ACHN (cell line): ENCODE measurements around the gene BMPER.
A peak's percentile ranks its signal among the peaks of the same experiment; 100 is the strongest.

Experiments
- DNase-seq: peaks from one replicate; pipeline ENCODE4 v3.0.0-alpha.2; 2015
- in situ Hi-C: cut with HindIII; loops from 2 replicates; pipeline ENCODE4 v1.10.0; 2017; ENCODE audit warnings: low sequenced_read_pairs, low pct_ligation_motif_present, low pct_unique_long_range_greater_than_20kb

The BMPER gene

DNA sequence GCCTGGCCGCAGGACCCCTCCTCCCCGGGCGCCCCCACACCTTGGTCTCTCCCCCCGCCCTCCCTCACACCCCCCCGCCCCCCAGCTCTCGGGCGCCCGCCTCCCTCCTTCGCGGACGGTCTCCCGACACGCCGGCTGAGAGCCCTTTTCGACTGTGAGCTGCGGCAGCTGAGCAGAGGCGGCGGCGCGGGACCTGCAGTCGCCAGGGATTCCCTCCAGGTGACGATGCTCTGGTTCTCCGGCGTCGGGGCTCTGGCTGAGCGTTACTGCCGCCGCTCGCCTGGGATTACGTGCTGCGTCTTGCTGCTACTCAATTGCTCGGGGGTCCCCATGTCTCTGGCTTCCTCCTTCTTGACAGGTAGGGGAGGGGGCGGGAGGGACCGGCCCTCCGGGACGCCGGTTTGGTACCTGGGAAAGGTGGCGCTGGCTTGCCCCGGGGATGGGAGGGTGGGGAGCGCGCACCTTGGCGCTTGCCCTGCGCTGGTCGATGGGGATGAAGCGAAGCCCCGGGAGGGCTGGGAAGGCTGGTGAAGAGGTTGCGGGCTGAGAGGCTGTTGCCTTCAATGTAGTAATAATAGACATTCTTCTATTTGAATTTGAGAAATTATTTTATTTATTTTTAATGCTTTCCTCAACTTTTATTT is at the start of gene BMPER:
TSS of gene BMPER (plus strand) at position 151 of the 644 bp plus-strand sequence. CDS start at position 226, 75 bp downstream.
- peak; percentile 34 for DNase-seq
- in situ Hi-C loops: no loop called here

GRCh38 chr7:33861947-33862346 is 43.4 kb upstream of the BMPER start:
- DNase-seq: no peak
- in situ Hi-C loops: no loop called here

GRCh38 chr7:33862946-33863814 is 42.2 kb upstream of the BMPER start:
- in situ Hi-C loops: no loop called here
- DNase-seq: no peak

DNA sequence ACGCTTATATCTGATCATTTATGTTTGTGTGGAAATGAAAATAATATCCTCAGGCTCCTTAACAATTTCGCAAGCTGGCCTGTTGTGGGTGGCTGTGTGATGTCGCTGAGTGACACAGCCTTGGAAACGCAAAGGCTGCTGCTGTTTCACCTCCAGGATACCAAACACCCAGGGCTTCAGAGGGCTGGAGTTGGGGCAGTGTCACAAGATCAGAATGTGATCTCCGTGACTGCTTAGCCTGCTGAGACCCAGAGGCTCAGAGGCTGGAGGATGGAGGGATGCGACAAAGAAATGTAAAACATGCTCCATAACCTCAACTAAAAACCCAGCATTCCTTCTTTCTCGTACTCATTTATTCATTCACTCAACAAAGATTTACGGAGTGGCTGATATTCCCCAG is 37.2 kb upstream of the BMPER start:
- in situ Hi-C loops: no loop called here
- no peak for DNase-seq

DNA sequence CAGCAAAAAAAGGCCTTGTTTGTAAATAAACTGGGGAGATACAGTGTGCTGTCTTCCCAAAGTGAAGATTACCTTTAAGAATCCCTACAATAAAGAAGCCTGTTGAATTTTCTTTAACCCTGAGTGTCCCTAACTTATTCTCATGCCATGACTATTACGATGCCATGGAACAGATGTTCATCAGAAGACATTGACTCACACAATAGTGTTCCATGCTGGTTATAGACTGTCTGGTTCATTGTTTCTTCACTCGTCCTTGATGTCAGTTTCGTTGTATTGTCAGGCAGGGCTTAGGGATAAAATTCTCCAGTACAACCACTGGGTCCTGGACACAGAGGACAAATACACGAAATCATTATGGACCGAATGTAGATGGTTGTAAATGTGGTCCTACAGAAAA is 36.2 kb upstream of the BMPER start:
- in situ Hi-C loops: no loop called here
- DNase-seq: no peak

- no peak for DNase-seq
- in situ Hi-C loops: no loop called here
These were observed 35.2 kb upstream of the BMPER start for GRCh38 chr7:33870120-33870519.

GRCh38 chr7:33872870-33873269 is 32.5 kb upstream of the BMPER start:
- no peak for DNase-seq
- in situ Hi-C loops: no loop called here

GRCh38 chr7:33873518-33873917 is 31.8 kb upstream of the BMPER start:
- in situ Hi-C loops: no loop called here
- no peak for DNase-seq

DNA sequence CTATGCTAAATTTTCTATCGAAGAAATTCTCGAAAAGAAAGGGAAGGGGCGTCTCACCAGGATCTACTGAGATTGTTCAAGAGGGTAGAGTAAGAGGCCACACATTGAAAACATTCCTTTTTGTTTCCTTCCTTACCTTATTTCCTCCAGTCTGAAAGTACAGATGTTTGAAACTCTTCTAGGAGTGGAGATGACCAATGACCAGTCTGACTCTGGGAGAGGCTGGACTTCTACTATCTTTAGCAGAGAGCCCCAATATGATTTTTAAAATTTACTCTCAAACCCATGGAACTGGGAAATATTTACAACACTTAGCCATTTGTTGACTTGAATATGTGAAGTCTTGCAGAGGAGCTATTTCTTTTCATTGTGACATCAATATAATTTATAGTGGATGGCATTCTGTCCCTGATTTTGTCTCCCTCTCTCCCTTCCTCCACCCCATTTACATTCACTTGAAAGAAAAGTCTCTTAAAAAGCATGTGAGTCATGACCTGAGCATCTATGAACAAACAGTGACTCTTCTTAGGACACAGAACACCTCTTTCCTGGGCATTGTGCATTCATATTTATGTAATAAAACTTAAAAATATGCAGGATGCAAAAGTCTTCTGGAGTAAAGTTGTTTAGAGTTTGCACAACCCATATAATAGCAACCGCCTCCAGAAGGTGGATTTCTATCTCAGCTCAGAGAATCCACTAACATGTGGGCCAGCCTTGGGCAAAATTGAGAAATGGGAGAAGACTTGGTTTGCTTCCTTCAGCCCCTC is 31.2 kb upstream of the BMPER start:
- in situ Hi-C loops: no loop called here
- no peak for DNase-seq

GRCh38 chr7:33874943-33875342 is 30.4 kb upstream of the BMPER start:
- no peak for DNase-seq
- in situ Hi-C loops: no loop called here

DNA sequence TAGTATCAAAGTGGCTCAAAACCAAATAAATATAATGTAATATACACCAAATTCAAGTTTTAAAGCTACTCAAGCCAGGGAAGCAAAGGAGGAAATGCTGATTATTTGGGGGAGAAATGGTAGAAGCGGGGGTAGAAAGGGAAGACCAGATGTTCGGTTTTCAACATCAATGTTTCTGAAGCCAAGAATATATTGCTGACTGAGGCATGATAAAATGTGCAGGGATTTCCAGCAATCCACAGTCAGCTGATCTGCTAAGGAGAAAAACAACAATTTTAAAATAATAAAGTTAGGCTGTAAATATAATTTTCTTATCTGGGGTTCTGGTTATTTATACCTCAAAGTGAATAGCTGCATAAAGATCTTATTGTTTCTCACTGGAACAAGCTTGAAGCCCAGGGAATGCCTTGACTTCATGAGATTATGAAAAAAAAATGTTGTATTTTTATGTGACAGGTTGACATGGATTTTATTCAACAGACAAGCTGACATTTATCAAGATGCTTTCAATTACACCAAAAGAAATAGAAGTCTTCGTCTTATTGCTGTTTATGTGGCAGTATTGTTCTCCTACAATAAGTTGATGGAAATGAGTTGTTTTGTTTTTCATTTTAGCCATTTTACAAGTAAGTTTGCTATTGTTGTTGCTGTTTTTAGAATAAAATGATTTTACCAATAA is 28.6 kb upstream of the BMPER start:
- in situ Hi-C loops: no loop called here
- DNase-seq: no peak

- DNase-seq: no peak
- in situ Hi-C loops: no loop called here
These were observed 24.6 kb upstream of the BMPER start for GRCh38 chr7:33880787-33881186.

- DNase-seq: no peak
- in situ Hi-C loops: no loop called here
These were observed 24.0 kb upstream of the BMPER start for GRCh38 chr7:33881316-33881715.

DNA sequence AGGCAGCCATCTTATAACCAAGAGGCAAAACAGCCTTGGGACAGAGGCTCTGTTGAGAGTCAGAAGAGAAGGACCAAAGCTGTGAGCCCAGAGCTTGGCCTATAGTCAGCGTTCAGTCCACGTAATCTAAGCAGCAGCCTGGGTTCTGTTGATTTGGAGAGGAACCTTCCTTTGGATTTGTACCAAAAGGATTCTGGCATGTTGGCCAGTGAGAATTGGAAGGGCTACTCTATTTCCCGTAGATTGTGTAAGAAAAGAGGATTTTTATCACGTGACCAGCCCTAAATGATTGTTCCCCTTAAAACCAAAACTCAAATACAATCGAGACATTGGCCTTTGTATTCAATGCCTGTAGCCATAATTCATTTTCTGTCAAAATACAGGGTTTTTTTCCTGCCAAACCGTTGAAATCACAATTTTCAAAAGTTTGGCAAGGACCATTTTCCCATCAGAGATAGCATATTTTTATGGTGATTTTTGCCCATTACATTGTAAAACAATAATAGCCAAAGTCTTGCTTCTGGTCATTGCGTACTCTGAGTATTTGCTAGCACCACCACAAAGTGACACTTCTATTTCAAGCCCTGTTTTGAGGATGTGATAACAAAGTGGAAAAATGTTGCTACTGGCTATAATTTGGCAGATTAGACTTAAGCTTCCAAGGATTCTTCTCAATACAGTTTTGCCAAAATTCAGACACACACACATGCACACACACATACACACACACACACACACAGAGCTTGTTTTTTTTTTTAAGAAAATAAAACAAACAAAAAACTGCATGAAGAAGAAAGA is 23.1 kb upstream of the BMPER start:
- in situ Hi-C loops: no loop called here
- no peak for DNase-seq

DNA sequence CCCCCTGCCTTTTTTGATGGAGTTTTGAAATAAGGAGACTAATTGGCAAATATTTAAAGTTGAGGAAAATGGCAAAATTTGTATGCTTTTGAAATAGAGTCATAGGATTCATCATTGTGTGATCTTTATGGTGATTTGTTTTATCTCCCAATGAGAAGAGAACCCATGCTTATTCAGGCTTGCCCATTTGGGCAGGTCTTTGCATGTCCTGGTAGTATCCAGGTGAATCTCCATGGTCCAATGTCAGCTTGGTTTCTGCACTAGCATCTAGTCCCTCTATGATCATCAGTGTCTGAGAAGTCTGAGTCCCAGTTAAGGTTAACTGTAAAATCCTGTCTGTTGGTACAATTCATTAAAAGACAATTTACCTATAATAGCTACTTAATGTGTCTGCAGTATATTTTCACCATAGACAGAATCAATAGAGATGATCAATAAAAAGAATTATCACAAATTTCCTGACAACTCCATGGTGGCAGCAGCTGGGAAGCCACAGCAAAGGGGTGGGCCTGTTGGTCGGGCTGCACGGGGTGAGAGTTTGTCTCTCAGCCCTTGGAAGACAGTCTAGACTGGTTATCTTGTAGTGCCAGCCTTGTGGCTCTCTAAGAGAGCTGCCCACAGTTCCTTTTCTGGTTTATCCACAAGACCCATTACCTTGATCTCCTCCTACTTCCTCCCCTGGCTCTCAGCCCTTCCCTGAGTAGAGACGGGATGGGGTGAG is 22.2 kb upstream of the BMPER start:
- DNase-seq: no peak
- in situ Hi-C loops: no loop called here

DNA sequence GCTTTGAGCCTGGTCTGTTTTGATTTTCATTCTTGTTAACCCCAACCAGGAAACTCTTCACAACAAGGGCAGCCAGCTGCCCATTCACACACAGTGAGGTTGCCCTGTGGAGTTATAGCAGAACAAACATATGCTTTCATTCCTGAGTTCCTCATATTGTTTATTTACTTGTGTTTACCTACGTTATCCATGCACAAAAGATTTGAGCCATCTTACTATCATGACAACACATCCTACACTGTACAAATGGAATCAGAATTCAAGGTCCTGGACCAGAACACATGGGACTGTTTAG is 21.7 kb upstream of the BMPER start:
- in situ Hi-C loops: no loop called here
- DNase-seq: no peak

DNA sequence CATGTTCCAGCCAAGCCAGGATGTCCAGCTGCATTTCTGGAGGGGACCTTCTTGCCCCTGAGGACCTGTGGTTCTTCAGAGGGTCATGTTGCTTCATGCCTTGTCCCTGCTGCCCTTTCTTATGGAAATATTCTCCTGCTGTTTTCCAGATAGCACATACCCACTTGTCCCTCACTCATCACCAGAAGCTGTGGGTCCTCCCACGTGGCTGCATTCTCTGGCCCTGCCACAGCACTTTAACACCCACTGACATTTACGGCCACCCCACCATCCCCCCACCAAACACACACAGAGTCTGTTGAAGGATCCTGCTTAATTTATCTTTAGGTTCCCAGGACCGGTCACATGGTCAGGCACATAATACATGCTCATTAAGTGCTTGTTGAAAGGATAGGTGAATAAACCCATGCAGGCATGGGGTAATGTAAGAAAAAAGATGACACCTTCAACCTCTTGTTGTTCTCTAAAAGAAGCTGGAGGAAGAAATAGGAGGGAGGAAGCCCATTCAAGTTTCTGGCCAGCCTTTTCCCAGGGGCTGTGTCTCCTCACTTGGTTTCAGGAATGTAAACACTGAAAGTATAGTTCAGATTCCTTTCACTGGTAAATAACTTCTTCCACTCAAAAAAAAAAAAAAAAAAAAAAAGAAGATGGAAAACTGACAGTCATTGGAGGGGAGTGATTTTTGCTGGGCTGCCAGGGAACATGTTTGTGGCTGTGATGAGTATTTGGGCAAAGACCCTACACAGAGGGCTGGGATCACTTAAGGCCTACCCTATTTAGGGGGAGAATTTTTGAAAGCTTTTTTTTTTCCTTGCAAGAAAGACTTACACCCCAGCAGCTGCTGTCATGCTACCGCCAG is 19.8 kb upstream of the BMPER start:
- in situ Hi-C loops: no loop called here
- no peak for DNase-seq
